Hematopoietic multipotent progenitor cell treated with erythropoietin and hydrocortisone succinate and interleukin-3 and kit ligand, for 17 days (in vitro differentiated cells): ENCODE data around the gene MARVELD2.

ENCODE experiments used
- DNase-seq: peaks from one replicate; pipeline ENCODE4 v3.0.0-alpha.2; 2015; ENCODE audit warnings: low spot score

The MARVELD2 gene

GRCh38 chr5:69493396-69494133 is 78.6 kb downstream of the MARVELD2 start:
- no peak for DNase-seq
